NCI-H2107 (cell line): ENCODE data around the gene THAP4.

ENCODE experiments used
- DNase-seq: peaks from one replicate; lab custom pipeline; 2025; lab: John Stamatoyannopoulos, UW

The THAP4 gene

DNA sequence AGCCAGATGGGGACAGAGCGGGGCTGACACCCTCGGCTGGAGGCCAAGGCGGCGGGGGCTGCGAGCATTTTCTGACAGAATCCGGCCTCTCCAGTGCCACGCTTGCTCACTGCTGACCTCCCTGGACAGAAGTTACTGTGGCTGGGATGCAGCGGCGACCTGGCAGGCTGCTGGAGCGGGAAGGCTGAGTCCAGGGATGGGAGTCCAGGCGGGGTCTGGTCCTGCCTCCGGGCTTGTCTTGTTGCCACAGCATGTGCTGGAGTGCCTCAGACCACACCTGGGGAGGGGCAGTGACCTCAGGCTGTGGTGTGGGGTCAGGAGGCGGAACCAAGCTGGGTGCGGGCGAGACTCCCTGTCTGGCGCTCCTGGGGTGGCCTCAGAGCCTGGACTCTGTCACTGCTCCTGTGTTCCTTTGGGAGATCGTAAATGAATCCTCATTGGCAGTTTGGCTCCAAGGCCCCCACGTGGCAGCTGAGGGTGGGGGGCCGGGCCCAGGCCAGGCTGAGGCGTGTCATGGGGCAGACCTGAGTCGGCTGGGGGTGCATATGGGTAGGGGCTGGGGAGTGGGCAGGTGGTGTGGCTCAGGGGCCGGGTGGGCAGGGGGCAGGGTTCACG is 72.9 kb downstream of the THAP4 start:
- DNase-seq, result no peak

DNA sequence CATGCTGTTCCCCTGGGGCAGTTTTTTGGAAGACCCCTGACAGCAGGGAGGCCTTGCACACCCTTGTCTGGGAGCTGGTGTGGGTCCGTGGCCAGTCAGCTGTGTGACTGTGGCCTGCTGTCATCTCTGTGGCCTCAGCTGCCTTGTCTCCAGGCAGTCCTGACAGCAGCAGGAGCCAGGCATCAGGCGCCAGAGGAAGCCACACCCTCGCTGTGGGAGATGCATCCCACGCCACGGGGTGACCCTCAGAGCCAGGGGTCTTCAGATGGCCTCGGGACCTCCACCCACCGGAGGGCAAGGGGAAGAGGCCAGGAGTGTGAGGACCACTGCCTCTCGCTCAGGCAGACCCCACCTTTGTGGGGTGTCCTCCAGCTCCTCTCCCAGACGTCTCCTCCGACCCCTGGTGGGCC is 73.4 kb downstream of the THAP4 start:
- no peak for DNase-seq

DNA sequence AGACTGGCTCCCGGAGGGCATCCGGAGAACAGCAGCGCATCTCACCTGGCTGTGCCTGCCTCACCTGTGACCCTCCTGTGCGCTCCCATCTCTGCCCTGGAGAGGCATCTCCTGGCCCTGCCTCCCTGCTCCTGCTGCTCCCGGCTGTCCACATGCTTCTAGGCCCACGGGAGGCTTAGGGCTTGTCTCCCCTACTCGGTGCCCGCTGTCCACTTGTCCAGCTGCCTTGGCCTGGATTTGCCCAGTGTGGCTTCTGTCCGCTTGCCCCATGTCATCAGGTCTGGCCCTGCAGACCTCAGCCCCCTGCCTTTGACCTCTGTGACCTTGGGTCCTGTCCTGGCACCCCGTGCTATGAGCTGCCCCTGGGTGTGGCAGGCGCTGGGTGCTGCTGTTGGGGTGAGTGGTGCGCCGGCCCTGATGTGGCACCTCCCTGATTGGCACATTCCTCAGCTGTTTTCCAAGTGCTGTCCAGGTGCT is 73.9 kb downstream of the THAP4 start:
- no peak for DNase-seq

DNA sequence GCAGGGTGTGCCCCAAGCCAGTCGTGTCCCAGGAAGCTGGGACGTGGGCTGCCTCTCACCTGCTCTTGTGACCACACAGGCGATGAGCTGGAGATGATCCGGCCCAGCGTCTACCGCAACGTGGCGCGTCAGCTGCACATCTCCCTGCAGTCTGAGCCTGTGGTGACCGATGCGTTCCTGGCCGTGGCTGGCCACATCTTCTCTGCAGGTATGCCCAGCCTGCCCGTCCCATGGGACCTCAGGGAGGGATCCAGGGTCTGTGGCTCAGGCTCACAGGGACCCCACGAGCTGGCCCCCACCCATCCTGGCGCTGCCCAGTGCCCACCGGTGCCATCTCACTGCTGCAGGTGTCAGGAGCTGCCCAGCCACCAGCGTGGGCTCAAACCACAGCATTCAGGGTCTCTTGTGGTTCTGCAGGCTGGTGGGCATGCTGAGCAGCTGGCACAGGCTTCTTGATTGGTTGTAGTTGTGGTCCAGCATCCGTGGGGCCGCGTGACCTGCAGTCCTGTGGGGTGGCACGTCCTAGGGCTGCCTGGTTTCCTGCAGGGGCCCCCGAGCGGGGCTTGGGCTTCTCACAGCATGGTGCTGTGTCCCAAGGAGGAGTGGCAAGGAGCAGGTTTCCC is 74.6 kb downstream of the THAP4 start:
- DNase-seq, result no peak

DNA sequence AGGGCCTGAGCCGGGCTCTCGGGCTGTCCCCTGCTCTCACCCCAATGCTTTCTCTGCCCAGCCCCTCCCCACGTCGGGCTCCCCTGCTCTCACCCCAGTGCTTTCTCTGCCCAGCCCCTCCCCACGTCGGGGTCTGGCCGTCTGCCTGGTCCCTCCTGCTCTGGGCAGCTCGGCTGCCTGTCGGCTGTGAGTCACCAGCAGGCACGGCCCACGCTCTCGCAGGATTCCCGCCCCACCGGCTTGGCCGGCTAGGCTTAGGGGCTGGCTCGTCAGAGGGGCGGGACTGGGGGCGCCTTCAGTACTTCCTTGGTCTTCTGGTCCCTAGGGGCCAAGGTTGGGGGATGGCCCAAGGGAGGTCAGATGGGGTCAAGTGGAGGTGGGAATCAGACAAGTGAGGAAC is 75.1 kb downstream of the THAP4 start:
- no peak for DNase-seq

DNA sequence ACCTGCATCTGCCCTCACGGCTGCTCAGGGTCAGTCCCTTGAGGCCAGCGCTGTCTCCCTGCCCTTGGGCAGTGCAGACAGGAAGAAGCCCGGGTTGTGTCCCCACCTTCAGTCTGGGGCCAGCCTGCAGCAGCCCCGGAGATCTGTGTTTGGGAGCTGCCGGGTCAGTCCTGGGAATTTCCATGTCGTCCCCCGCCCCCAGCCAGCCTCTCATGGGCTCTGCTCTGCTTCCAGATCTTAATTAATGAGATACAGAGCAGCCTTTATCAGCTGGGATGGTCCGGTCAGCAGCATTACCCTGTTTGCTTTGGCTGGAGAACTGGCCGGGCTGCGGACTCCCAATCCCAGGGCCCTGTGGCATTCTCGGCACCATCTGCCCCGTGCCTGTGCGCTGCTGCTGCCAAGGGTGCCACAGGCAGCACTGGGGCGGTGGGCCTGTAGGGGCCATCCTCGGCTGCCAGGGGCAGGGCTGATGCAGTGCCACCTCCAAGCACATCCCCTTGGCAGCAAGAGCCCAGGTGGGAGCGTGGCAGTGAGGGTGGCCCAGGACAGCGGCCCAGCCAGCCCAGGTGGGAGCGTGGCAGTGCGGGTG is 76.0 kb downstream of the THAP4 start:
- DNase-seq, result no peak

DNA sequence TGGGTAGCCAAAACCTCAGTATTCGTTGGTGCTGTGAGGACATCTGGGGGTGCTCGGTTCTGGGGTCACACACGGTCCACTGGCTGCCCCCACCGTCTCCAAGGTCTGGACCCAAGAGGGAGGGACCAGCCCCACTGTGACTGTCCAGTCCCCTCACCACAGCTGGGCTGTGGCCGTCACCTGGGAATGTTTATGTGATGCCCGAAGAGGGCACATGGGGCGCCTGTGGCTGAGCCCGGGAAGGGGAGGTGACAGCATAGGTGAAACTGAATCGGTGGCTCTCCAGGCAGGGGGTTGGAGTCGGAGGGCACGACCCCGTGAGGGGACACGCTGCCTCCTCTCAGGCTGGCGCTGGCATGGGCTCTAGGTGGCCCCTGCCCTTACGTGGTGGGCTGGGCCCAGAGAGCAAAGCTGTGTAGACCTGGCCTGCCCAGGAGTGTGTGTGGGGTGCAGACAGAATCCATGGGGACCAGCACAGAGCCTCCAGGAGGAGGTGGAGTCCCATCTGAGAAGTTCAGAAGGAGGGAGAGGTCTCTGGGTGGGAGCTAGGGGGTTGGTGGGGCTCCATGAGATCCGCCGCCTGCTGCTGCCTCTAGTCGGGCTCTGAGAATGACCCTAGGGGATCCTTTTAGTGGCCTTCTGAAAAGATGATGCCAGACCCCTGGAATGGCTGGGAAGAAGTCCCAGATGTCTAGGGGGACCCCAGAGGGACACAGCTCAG is 76.6 kb downstream of the THAP4 start:
- no peak for DNase-seq

DNA sequence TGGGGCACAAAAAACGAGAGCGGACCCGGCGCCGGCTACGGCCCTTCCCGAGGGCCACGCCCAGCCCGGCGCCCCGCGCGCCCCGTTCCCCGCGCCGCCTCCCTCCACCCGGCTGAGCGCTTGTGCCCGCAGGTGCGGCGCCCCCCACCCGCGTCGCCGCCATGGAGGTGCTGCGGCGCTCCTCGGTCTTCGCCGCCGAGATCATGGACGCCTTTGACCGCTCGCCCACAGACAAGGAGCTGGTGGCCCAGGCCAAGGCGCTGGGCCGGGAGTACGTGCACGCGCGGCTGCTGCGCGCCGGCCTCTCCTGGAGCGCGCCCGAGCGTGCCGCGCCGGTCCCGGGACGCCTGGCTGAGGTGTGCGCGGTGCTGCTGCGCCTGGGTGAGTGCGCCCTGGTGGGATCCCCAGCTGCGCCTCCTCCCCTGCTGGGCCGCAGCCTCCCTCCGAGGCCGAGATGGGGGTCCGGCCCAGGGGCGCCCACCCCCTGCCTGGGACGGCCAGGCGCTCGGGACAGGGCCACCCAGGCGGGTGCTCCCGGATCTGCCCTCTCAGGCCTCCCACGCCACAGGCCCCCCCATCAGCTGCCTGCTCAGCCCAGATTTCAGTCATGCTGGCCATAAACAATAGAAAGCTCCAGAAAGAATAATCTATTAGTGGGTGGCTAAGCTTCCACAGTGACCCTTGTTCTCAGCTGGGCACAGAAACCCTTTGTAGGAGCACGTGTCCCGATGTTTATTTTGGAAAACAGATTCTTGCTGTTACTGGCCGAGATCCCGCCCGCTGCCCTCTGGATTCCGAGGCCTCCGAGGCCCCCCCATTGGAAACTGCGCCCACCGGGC is 77.4 kb downstream of the THAP4 start:
- DNase-seq, result no peak

DNA sequence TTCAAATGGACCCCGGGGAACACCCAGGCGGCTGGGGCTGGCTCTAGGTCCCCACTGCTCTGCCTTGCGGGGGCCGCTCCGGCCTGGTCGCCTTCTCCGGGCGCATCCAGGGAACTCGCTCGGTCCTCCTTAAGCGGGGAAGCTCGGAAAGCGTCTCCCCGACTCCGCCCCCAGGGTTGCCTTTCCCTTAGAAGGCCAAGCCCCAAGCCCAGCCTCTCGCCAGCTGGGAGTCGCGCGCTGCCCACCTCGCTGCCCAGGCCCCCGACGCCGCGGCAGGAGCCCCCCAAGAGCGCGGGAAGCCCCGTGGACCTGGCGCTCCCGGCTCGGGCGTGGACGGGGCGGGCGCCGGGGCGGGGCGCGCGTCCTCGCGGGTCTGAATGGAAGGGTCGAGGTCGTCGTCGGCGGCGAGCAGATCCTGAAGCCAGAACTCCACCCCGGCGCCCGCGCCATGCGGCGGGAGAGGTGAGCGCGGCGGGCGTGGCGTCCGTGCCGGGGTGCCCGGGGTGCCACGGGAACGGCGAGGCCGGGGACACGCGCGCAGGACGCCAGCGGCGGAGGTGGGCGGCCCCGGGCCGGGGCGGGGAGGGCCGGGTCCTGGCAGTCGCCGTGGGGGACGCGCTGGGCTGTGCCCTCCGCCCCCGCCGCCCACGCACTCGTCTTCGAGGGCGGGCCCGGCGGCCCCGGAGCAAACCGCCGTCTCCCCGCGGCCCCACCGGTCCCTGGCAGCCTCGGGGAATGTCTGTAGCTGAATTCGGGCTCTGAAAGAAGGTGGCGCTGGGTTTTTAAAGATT is 78.2 kb downstream of the THAP4 start, which contains the start of gene BOK:
Gene BOK, plus strand, starts transcription at position 214 of the 791 bp plus-strand sequence. CDS start 739 bp downstream, outside the sequence.
- no peak for DNase-seq

DNA sequence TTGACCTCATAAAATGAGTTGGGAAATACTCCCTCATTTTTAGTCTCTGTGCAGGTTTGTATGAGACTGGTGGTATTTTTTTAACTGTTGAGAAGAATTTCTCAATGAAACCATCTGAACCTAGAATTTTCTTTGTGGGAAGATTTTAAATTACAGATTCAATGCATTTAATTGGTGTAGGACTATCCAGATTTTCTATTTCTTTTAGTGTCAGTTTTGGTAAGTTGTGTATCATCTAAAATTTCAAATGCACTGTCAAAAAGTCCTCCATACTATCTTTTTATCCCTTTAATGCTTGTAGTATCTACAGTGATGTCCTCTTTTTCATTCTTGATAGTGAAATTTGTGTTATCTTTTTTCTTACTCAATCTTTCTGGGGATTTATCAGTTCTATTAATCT is 80.2 kb downstream of the THAP4 start:
- no peak for DNase-seq

DNA sequence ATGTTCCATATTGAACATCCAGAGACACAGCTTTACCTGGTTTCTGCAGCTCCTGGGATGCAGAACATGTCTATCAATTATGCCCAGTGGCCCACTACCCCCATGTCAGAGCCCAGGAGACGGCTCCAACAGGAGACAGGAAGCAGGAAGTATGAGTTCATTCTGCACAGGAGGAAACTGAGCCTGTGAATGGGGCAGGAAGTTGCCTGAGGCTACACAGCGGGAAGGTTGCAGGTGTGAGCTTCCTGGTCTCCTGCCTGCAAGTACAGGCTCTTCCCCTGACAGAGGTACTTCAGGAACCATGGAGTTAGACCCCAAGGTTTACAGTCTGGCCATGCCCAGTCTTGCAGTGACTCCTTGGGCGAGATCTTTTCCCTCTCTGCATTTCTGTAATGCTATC is 81.2 kb downstream of the THAP4 start:
- DNase-seq, result no peak

DNA sequence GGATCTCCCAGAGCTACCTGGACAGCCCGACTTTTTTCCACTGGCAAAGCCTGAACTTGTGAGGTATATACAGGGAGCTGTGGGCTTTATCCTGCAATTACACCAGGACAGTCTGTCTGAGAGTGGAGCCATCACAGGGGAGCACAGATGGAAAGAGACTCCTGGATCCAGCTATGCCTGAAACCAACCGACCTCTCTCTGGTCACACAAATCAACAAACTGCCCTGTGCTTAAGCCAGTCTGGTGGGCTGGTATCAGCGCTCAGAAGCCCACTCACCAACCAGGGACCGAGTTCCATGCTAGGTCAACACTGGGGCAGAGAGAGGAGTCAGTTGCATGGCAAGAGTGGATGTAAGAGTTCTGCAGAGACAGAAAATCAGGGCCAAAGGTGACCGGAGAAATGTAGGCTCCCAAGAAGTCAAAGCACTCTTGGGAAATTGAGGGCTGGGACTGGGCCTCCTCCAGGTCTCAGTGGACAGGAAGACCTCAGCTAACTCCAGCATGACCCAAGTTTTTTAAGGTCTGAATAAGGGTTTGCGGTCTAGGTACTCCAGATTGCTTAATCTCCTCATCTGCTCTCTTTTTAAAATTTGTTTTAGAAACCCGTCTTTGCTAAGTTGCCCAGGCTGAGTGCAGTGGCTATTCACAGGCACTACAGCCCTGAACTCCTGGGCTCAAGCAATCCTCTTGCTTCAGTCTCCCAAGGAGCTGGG is 82.2 kb downstream of the THAP4 start:
- DNase-seq, result no peak

DNA sequence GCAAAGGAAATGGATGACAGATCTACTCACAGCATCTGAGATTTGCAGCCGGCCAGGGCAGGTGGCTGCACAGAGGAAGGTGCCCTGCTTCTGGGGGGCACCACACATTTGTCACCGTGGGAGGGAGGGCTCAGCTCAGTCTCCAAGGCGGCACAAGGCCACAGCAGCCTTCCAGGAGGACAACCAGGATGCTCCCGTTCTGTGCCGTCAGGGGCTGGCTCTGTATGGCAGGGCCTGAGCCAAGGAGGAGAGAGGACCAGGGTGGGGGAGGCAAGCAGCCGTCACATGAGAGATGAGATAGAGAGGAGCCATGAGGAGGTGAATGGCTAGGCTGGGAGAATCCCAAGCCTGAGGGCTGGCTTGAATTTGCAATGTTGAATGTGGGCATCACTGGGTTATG is 83.0 kb downstream of the THAP4 start:
- no peak for DNase-seq

DNA sequence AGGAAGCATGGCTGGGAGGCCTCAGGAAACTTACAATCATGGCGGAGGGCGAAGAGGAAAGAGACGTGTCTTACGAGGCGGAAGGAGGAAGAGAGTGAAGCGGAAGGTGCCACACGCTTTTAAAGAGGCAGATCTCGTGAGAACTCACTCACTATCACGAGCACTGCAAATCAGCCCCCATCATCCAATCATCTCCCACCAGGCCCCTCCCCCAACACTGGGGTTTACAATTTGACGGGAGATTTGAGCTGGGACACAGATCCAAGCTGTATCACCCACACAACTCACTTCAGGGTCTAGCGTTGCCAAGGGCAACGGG is 83.5 kb downstream of the THAP4 start:
- no peak for DNase-seq

DNA sequence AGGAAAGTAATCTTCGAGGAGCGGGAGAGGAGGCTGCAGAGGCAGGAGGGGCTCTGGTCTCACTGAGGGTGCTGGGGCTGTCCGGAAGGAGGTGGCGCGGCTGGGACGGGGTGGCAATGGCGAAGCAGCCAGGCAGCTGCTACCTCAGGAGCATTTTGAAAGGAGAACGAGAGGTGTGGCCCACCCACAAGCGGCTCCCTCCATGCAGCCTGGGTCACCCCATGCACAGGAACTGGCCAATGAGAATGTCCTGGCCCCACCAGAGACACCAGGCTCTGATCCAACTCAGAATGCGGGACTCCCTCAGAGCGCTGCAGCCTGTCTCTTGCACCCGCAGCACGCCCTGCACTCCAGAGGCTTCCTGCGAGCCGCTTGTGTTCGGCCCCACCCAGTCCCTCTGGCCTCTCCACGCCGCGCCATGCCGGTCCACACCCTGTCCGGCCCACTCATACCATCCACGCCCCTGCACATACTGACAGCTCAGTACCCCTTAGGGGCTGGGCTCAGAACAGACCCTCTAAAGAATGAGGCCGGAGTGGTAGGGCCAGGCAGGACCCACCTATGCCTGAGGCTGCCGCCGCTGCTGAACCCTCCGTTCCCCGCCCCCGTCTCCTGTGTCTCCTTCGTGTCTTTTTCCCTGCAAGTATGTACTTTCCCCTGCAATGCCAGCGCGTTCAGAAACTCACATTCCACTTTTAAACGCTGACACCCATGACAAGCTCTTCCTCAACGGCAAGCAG is 84.8 kb downstream of the THAP4 start:
- no peak for DNase-seq

DNA sequence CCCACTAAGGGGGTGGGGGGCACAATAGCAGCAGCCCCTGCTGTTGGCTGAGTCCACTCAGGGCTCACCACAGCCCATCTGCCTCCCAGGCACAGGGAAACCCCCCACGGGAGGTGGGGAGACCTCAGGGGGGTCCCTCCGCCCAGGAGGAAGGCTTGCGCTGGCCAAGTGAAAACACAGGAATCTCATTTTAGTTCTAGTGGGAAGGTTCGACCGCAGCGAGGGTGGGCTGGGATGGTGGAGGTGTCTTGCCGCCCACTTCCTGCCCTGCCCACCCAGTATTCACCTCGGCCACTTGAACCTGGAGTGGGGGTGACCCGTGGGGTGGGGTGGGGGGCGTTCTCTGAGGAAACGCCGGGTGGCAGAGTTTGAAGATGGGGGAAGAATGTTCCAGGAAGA is 85.4 kb downstream of the THAP4 start:
- DNase-seq, result no peak

DNA sequence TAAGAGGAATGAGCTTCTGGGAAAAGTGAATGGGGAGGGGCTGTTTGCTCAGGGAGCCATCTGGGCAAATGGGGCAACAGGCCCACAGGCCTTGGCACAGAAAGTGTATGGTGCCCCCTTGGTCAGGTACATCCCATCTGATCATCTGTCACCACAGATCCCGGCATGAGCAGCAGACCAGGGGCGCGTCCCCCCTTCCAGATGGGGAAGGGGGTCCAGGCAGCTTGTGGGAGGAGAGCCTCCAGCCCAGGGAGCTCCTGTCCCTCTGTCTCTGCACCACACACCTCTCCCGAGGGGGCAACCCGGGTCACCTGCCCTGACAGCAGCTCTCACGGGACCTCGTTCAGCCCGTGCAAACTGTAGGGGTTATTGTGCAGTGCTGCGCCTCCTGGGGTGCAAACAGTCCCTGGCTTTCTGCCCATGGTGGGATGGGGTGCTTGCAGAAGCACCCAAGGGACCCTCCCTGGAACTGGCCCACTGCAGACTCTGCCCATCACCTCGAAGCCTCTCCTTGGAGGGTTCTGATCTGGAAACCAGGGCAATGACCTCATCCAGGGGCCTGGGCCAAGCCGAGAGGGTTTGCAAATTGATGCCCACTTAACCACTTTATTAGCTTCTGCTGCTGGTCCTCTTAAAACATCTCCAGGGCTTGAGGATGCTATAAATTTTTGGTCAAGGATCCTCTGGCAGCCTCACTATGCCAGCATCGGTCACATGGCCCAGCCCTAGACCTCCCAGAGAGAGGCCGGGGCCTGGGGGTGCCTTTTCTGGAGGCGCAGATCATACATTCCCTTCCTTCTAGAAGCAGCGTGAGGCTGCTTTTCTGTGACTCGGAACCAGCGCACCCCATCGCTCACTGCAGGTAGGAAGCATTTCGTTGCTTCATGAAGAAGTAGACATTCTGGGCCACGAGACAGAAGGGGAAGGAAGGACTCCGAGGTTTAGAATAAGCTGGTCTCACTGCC is 86.1 kb downstream of the THAP4 start:
- no peak for DNase-seq

DNA sequence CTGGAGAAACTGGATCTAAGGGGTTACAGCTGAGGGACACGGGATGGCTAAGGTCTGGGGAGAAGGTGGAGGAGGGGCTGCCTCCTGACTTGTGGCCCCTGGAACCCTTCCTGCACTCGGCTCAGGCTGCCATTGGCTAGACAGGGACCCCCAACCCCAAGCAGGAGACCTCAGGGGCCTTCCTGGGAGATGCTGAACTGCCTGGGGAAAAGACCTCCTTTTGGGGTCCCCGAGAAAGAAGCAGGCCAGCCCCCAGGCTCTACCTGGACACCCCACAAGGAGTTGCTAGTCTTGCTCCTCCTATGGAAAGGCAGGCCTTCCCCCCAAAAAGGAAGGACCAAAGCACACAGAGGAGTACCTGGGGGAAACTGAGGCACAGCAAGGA is 88.5 kb downstream of the THAP4 start:
- DNase-seq, result no peak
